A204.1 (cell line): ENCODE results near the gene ACSM6.
"Not testable (repeated sequence)": the region's sequence is repeated elsewhere in the genome, so short reads cannot be mapped to it uniquely, and the experiment has no call there.

Source experiments
- FAIRE-seq: peaks from 2 replicates; lab custom pipeline; 2012; peaks lifted over from hg19 to GRCh38; lab: Jason Lieb, UNC

Gene ACSM6

GRCh38 chr10:95217476-95217875, 23.4 kb downstream of the ACSM6 start:
- FAIRE-seq: no peak

- FAIRE-seq: no peak
These were observed 26.5 kb downstream of the ACSM6 start for GRCh38 chr10:95220539-95220938.

- FAIRE-seq: no peak
These were observed 27.1 kb downstream of the ACSM6 start for GRCh38 chr10:95221124-95221523.

GRCh38 chr10:95225136-95225535, 31.1 kb downstream of the ACSM6 start:
- no peak for FAIRE-seq

GRCh38 chr10:95228934-95229723, 35.1 kb downstream of the ACSM6 start:
- not testable (repeated sequence) for FAIRE-seq

GRCh38 chr10:95229724-95230627, 35.9 kb downstream of the ACSM6 start:
- FAIRE-seq: no peak

- FAIRE-seq: not testable (repeated sequence)
These were observed 36.9 kb downstream of the ACSM6 start for GRCh38 chr10:95230677-95231586.

- FAIRE-seq: no peak
These were observed 39.5 kb downstream of the ACSM6 start for GRCh38 chr10:95233377-95234034.

- FAIRE-seq: no peak
These were observed 40.9 kb downstream of the ACSM6 start for GRCh38 chr10:95234951-95235350.

- FAIRE-seq: no peak
These were observed 41.6 kb downstream of the ACSM6 start for GRCh38 chr10:95235676-95236067.

GRCh38 chr10:95236068-95236903, 42.2 kb downstream of the ACSM6 start:
- FAIRE-seq: no peak

- no peak for FAIRE-seq
These were observed 43.5 kb downstream of the ACSM6 start for GRCh38 chr10:95237376-95238170.

- not testable (repeated sequence) for FAIRE-seq
These were observed 46.1 kb downstream of the ACSM6 start for GRCh38 chr10:95240096-95240495.

- no peak for FAIRE-seq
These were observed 46.8 kb downstream of the ACSM6 start for GRCh38 chr10:95240811-95241210.

- no peak for FAIRE-seq
These were observed 47.5 kb downstream of the ACSM6 start for GRCh38 chr10:95241533-95241932.

- no peak for FAIRE-seq
These were observed 48.7 kb downstream of the ACSM6 start for GRCh38 chr10:95242581-95243317.

GRCh38 chr10:95243318-95243617, 49.2 kb downstream of the ACSM6 start:
- no peak for FAIRE-seq

- FAIRE-seq: no peak
These were observed 50.1 kb downstream of the ACSM6 start for GRCh38 chr10:95244152-95244551.

GRCh38 chr10:95245425-95246055, 51.5 kb downstream of the ACSM6 start:
- no peak for FAIRE-seq
